ENCODE data around the gene CCDC177.

The CCDC177 gene

DNA sequence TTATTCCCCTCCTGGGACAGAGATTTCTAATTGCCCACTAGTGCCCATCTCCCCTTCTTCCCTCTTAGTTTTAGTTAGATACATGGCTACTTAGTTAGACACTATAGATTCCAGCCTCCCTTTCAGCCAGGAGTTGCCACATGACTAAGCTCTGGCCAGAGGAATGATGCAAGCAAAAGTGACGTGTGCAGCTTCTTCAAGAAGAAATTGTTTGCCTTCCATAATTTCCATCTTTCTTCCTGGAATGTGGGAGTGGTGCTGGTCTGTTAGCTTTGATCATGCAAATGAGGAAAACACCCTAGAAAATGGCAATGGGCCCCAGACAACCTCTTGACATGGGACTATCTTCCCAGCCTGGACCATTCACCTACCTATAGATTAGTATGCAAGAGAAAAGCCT lies 21.4 kb downstream of the CCDC177 start:
- TF ChIP-seq, protein P1, sequence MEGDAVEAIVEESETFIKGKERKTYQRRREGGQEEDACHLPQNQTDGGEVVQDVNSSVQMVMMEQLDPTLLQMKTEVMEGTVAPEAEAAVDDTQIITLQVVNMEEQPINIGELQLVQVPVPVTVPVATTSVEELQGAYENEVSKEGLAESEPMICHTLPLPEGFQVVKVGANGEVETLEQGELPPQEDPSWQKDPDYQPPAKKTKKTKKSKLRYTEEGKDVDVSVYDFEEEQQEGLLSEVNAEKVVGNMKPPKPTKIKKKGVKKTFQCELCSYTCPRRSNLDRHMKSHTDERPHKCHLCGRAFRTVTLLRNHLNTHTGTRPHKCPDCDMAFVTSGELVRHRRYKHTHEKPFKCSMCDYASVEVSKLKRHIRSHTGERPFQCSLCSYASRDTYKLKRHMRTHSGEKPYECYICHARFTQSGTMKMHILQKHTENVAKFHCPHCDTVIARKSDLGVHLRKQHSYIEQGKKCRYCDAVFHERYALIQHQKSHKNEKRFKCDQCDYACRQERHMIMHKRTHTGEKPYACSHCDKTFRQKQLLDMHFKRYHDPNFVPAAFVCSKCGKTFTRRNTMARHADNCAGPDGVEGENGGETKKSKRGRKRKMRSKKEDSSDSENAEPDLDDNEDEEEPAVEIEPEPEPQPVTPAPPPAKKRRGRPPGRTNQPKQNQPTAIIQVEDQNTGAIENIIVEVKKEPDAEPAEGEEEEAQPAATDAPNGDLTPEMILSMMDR (IDR thresholded peaks at IDR 0.05; ENCODE audit: low read depth, low read length, missing control alignments), result no peak
- no peak for DNase-seq (ENCODE audit: extremely low read depth, low read depth)
- H3K4me3 ChIP-seq (replicated peaks; ENCODE audit: low read depth, low read length), result no peak overlapping the region

GRCh38 chr14:69551511-69551910 lies 23.2 kb downstream of the CCDC177 start:
- no peak for DNase-seq (ENCODE audit: extremely low read depth, low read depth)
- no peak overlapping the region for H3K4me3 ChIP-seq (replicated peaks; ENCODE audit: low read depth, low read length)
- TF ChIP-seq, protein P1 (IDR thresholded peaks at IDR 0.05; ENCODE audit: low read depth, low read length, missing control alignments), result no peak

- TF ChIP-seq, protein P1 (IDR thresholded peaks at IDR 0.05; ENCODE audit: low read depth, low read length, missing control alignments), result no peak
- no peak overlapping the region for H3K4me3 ChIP-seq (replicated peaks; ENCODE audit: low read depth, low read length)
- no peak for DNase-seq (ENCODE audit: extremely low read depth, low read depth)
Measured at GRCh38 chr14:69548566-69548965, 26.1 kb downstream of the CCDC177 start.

- no peak for DNase-seq (ENCODE audit: extremely low read depth, low read depth)
- TF ChIP-seq, protein P1 (IDR thresholded peaks at IDR 0.05; ENCODE audit: low read depth, low read length, missing control alignments), result peak; percentile 89
- no peak overlapping the region for H3K4me3 ChIP-seq (replicated peaks; ENCODE audit: low read depth, low read length)
Measured at GRCh38 chr14:69547701-69548348, 26.8 kb downstream of the CCDC177 start.

GRCh38 chr14:69543341-69544115 lies 31.1 kb downstream of the CCDC177 start:
- peak; percentile 70 for DNase-seq (ENCODE audit: extremely low read depth, low read depth)
- TF ChIP-seq, protein P1 (IDR thresholded peaks at IDR 0.05; ENCODE audit: low read depth, low read length, missing control alignments), result no peak
- H3K4me3 ChIP-seq (replicated peaks; ENCODE audit: low read depth, low read length), result no peak overlapping the region

- TF ChIP-seq, protein P1 (IDR thresholded peaks at IDR 0.05; ENCODE audit: low read depth, low read length, missing control alignments), result no peak
- DNase-seq (ENCODE audit: extremely low read depth, low read depth), result no peak
- H3K4me3 ChIP-seq (replicated peaks; ENCODE audit: low read depth, low read length), result no peak overlapping the region
Measured at GRCh38 chr14:69542311-69542710, 32.4 kb downstream of the CCDC177 start.

Data from HFF-Myc (cell line).